GM12872 (cell line): Measurements from ENCODE around the gene SLC25A47.

Source experiments
- CTCF ChIP-seq: IDR thresholded peaks from 3 replicates; pipeline ENCODE4 v1.5.1; 2011; ENCODE audit warnings: low read depth, mild to moderate bottlenecking, low read length, moderate library complexity; ENCODE audit not compliant: insufficient read depth

Gene SLC25A47

GRCh38 chr14:100292776-100293461 lies 30.2 kb upstream of the SLC25A47 start:
- TF ChIP-seq CTCF: no peak

- no peak for TF ChIP-seq CTCF
These were observed 29.5 kb upstream of the SLC25A47 start for GRCh38 chr14:100293497-100294212.

- no peak for TF ChIP-seq CTCF
These were observed 28.8 kb upstream of the SLC25A47 start for GRCh38 chr14:100294213-100294962.

- no peak for TF ChIP-seq CTCF
These were observed 28.2 kb upstream of the SLC25A47 start for GRCh38 chr14:100294963-100295330.

GRCh38 chr14:100295376-100296105 lies 27.6 kb upstream of the SLC25A47 start:
- no peak for TF ChIP-seq CTCF

GRCh38 chr14:100296106-100296651 lies 27.0 kb upstream of the SLC25A47 start:
- no peak for TF ChIP-seq CTCF
